GM06990 (cell line): Measurements from ENCODE around the gene IGFLR1.
A peak's percentile ranks its signal among the peaks of the same experiment; 100 is the strongest.

Source experiments
- DNase-seq: peaks from one replicate; pipeline ENCODE4 v3.0.0-alpha.2; 2011; ENCODE audit not compliant: insufficient read length; ENCODE audit errors: extremely low read depth
- H3K27me3 ChIP-seq: replicated peaks from 2 replicates; pipeline ENCODE4 v1.6.0; 2011; ENCODE audit warnings: low read length; ENCODE audit not compliant: control insufficient read depth, insufficient read depth
- H3K36me3 ChIP-seq: 2 replicates; pipeline ENCODE4 v1.5.1; 2011; ENCODE audit warnings: low read length; ENCODE audit not compliant: control insufficient read depth, insufficient read depth
- H3K4me3 ChIP-seq: replicated peaks from 2 replicates; pipeline ENCODE4 v1.5.1; 2011; ENCODE audit warnings: low read depth, mild to moderate bottlenecking, control low read depth, low read length
- CTCF ChIP-seq: IDR thresholded peaks from 2 replicates; pipeline ENCODE4 v1.5.1; 2011; ENCODE audit warnings: low read length, control low read depth, mild to moderate bottlenecking, inconsistent platforms; ENCODE audit not compliant: insufficient read depth, poor library complexity, severe bottlenecking

Gene IGFLR1

GRCh38 chr19:35757749-35758608 is 15.7 kb upstream of the IGFLR1 start, which contains the start of gene PROSER3:
PROSER3 (plus strand) TSS chr19:35758176; CDS start chr19:35758216, 40 bp downstream.
- DNase-seq = peak; percentile 99

DNA sequence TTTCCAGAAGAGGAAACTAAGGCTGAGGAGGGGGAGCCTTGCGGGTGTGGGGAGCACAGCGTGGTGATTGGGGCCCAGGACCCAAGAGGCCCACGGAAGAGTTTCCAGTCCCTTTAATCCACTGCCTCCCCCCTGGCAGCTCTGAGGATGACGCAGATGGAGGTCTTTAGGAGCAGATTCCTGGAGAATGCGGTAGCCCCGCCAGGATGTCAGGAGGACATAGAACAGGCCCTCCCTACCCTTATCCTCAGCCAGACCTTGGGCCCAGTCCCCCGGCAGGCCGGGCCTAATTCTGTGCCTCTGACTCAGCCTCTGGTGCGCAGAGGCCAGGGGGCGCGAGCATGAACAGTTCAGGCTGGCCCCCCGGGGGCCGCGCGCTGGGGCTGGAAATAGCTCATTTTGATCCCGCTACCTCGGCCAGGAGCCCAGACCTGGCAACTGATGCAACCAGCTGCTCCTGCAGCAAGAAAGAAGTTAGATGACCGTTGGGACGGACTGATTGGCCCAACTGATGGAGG is 15.0 kb upstream of the IGFLR1 start:
- no peak for TF ChIP-seq CTCF
- DNase-seq = no peak
- H3K27me3 ChIP-seq = no peaks in the 10 kb centered on the region
- peaks cover 23% of the 10 kb centered on the region for H3K36me3 ChIP-seq
- peak overlapping the region; percentile 51 for H3K4me3 ChIP-seq

More at GRCh38 chr19:35757749-35758608, 15.7 kb upstream of the IGFLR1 start, which contains the start of gene PROSER3:
- H3K27me3 ChIP-seq = no peaks in the 10 kb centered on the region
- TF ChIP-seq CTCF = no peak
- H3K4me3 ChIP-seq = peak within 1 kb of the TSS; percentile 81
- peaks cover 19% of the 10 kb centered on the region for H3K36me3 ChIP-seq

- Histone ChIP-seq H3K36me3 (peaks cover 20% of the 10 kb centered on the region), H3K4me3 (peak within 1 kb of the TSS; percentile 51), H3K27me3 (no peaks in the 10 kb centered on the region)
- TF ChIP-seq CTCF = no peak
- no peak for DNase-seq
Measured at GRCh38 chr19:35756377-35757230, 14.4 kb upstream of the IGFLR1 start, which contains the start of gene HSPB6. HSPB6 (minus strand) TSS chr19:35757029; CDS start chr19:35757008, 21 bp downstream.

GRCh38 chr19:35755550-35756376 is 13.5 kb upstream of the IGFLR1 start:
- TF ChIP-seq CTCF = no peak
- no peak overlapping the region for H3K4me3 ChIP-seq
- peaks cover 17% of the 10 kb centered on the region for H3K36me3 ChIP-seq
- no peaks in the 10 kb centered on the region for H3K27me3 ChIP-seq
- DNase-seq = no peak

GRCh38 chr19:35755131-35755549 is 12.9 kb upstream of the IGFLR1 start:
- Histone ChIP-seq H3K36me3 (peaks cover 17% of the 10 kb centered on the region), H3K4me3 (no peak overlapping the region), H3K27me3 (no peaks in the 10 kb centered on the region)
- no peak for TF ChIP-seq CTCF
- DNase-seq = no peak
